ENCODE results near the gene EPHB2.

GRCh38 chr1:22880174-22880601 lies 169.5 kb downstream of the EPHB2 start:
- TF ChIP-seq CTCF (IDR thresholded peaks at IDR 0.05) (no peak), MAX (CRISPR knock-in tag; IDR thresholded peaks at IDR 0.05) (no peak), TCF7 (CRISPR knock-in tag; IDR thresholded peaks at IDR 0.05; ENCODE audit: low read depth) (no peak), GABPB1 (CRISPR knock-in tag; IDR thresholded peaks at IDR 0.05) (no peak), EMX1 (CRISPR knock-in tag; IDR thresholded peaks at IDR 0.05) (no peak), NFYB (CRISPR knock-in tag; conservative IDR thresholded peaks at IDR 0.05; ENCODE audit: low read depth) (no peak)
